Nephron progenitor cell (in vitro differentiated cells): ENCODE measurements around the gene BCAR3.

ENCODE experiments used
- DNase-seq: peaks from one replicate; pipeline ENCODE4 v3.0.0; 2021
- H3K27ac Mint-ChIP-seq: 2 replicates; pipeline ENCODE4 v1.8.0; 2021; ENCODE audit warnings: mild to moderate bottlenecking, moderate library complexity, mixed read lengths
- H3K27me3 Mint-ChIP-seq: 2 replicates; pipeline ENCODE4 v1.8.0; 2021; ENCODE audit warnings: mild to moderate bottlenecking, low read depth, mixed read lengths; ENCODE audit not compliant: poor library complexity
- H3K36me3 Mint-ChIP-seq: 2 replicates; pipeline ENCODE4 v1.8.0; 2021; ENCODE audit warnings: low read depth, mixed read lengths
- H3K4me1 Mint-ChIP-seq: 2 replicates; pipeline ENCODE4 v1.8.0; 2021; ENCODE audit warnings: mixed read lengths
- H3K4me3 Mint-ChIP-seq: 2 replicates; pipeline ENCODE4 v1.8.0; 2021; ENCODE audit warnings: mild to moderate bottlenecking, moderate library complexity, mixed read lengths
- H3K9me3 Mint-ChIP-seq: 2 replicates; pipeline ENCODE4 v1.8.0; 2021; ENCODE audit warnings: mild to moderate bottlenecking, moderate library complexity, mixed read lengths
- CTCF ChIP-seq: fragments of 200-600 bp; sonication (generic); IDR thresholded peaks from 2 replicates; pipeline ENCODE4 v1.5.0; 2021; ENCODE audit warnings: antibody characterized with exemption

Gene BCAR3

GRCh38 chr1:93723733-93724270 lies 42.2 kb upstream of the BCAR3 start:
- H3K4me3 Mint-ChIP-seq: peak overlapping the region; percentile 19
- H3K27ac Mint-ChIP-seq: peak overlapping the region; percentile 100
- no peaks in the 10 kb centered on the region for H3K36me3 Mint-ChIP-seq
- DNase-seq: no peak
- H3K4me1 Mint-ChIP-seq: peaks cover 87% of the 10 kb centered on the region
- no peaks in the 10 kb centered on the region for H3K9me3 Mint-ChIP-seq
- peaks cover 9% of the 10 kb centered on the region for H3K27me3 Mint-ChIP-seq
- TF ChIP-seq CTCF: no peak

- Mint-ChIP-seq H3K27ac (peak overlapping the region; percentile 100), H3K27me3 (peaks cover 9% of the 10 kb centered on the region), H3K9me3 (no peaks in the 10 kb centered on the region), H3K4me1 (peaks cover 83% of the 10 kb centered on the region), H3K36me3 (no peaks in the 10 kb centered on the region), H3K4me3 (no peak overlapping the region)
- DNase-seq: peak; percentile 25
- no peak for TF ChIP-seq CTCF
Measured at GRCh38 chr1:93723110-93723509, 41.5 kb upstream of the BCAR3 start.

GRCh38 chr1:93722081-93723031 lies 40.7 kb upstream of the BCAR3 start:
- peaks cover 9% of the 10 kb centered on the region for H3K27me3 Mint-ChIP-seq
- DNase-seq: peak; percentile 52
- H3K4me1 Mint-ChIP-seq: peaks cover 80% of the 10 kb centered on the region
- H3K9me3 Mint-ChIP-seq: no peaks in the 10 kb centered on the region
- H3K36me3 Mint-ChIP-seq: no peaks in the 10 kb centered on the region
- H3K4me3 Mint-ChIP-seq: peak overlapping the region; percentile 42
- peak overlapping the region; percentile 100 for H3K27ac Mint-ChIP-seq
- TF ChIP-seq CTCF: no peak

- H3K4me3 Mint-ChIP-seq: no peak overlapping the region
- peaks cover 9% of the 10 kb centered on the region for H3K27me3 Mint-ChIP-seq
- H3K4me1 Mint-ChIP-seq: peaks cover 80% of the 10 kb centered on the region
- no peak for DNase-seq
- H3K36me3 Mint-ChIP-seq: peaks cover 7% of the 10 kb centered on the region
- H3K27ac Mint-ChIP-seq: peak overlapping the region; percentile 100
- TF ChIP-seq CTCF: no peak
- H3K9me3 Mint-ChIP-seq: peaks cover 6% of the 10 kb centered on the region
Measured at GRCh38 chr1:93720956-93721626, 39.5 kb upstream of the BCAR3 start.

GRCh38 chr1:93717640-93718039 lies 36.0 kb upstream of the BCAR3 start:
- H3K36me3 Mint-ChIP-seq: peaks cover 7% of the 10 kb centered on the region
- H3K4me3 Mint-ChIP-seq: no peak overlapping the region
- H3K27me3 Mint-ChIP-seq: peaks cover 11% of the 10 kb centered on the region
- no peak overlapping the region for H3K27ac Mint-ChIP-seq
- TF ChIP-seq CTCF: no peak
- peaks cover 6% of the 10 kb centered on the region for H3K9me3 Mint-ChIP-seq
- no peak for DNase-seq
- peaks cover 73% of the 10 kb centered on the region for H3K4me1 Mint-ChIP-seq
